Hepatocyte (in vitro differentiated cells): ENCODE results near the gene COPB1. TPM values are rescaled to one million over a fixed set of nuclear protein-coding genes. Genes with fewer than 3 reads are reported as not detected.

ENCODE experiments used
- DNase-seq: peaks from one replicate; pipeline ENCODE4 v3.0.0-alpha.2; 2016; ENCODE audit warnings: low spot score
- H2AFZ ChIP-seq: fragments of 200-600 bp; sonication (generic); 2 replicates; pipeline ENCODE4 v1.6.0; 2016; ENCODE audit warnings: antibody characterized with exemption, mild to moderate bottlenecking
- H3K27ac ChIP-seq: fragments of 200-600 bp; sonication (generic); 2 replicates; pipeline ENCODE4 v1.5.1; 2016; ENCODE audit warnings: mild to moderate bottlenecking
- H3K27me3 ChIP-seq: fragments of 200-600 bp; sonication (generic); 2 replicates; pipeline ENCODE4 v1.6.1; 2016
- H3K36me3 ChIP-seq: fragments of 200-600 bp; sonication (generic); replicated peaks from 2 replicates; pipeline ENCODE4 v1.5.1; 2016; ENCODE audit warnings: low read depth; ENCODE audit not compliant: insufficient read depth
- H3K4me1 ChIP-seq: fragments of 200-600 bp; sonication (generic); 2 replicates; pipeline ENCODE4 v1.5.1; 2016; ENCODE audit warnings: mild to moderate bottlenecking, moderate library complexity; ENCODE audit not compliant: insufficient read depth
- H3K4me2 ChIP-seq: fragments of 200-600 bp; sonication (generic); 2 replicates; pipeline ENCODE4 v1.6.0; 2016
- H3K4me3 ChIP-seq: fragments of 200-600 bp; sonication (generic); 2 replicates; pipeline ENCODE4 v1.5.1; 2016; ENCODE audit warnings: mild to moderate bottlenecking
- H3K79me2 ChIP-seq: fragments of 200-600 bp; sonication (generic); 2 replicates; pipeline ENCODE4 v1.6.0; 2017; ENCODE audit warnings: mild to moderate bottlenecking
- H3K9me2 ChIP-seq: fragments of 200-600 bp; sonication (generic); replicated peaks from 2 replicates; pipeline ENCODE4 v1.6.0; 2017; ENCODE audit warnings: mild to moderate bottlenecking; ENCODE audit not compliant: insufficient read depth
- H3K9me3 ChIP-seq: fragments of 200-600 bp; sonication (generic); 2 replicates; pipeline ENCODE4 v1.5.1; 2016; ENCODE audit warnings: low read depth, mild to moderate bottlenecking
- H4K20me1 ChIP-seq: fragments of 200-600 bp; sonication (generic); 2 replicates; pipeline ENCODE4 v1.6.0; 2016; ENCODE audit warnings: mild to moderate bottlenecking; ENCODE audit not compliant: insufficient read depth, poor library complexity, severe bottlenecking
- CTCF ChIP-seq: fragments of 200-600 bp; sonication (generic); IDR thresholded peaks from 2 replicates; pipeline ENCODE4 v1.5.1; 2016; ENCODE audit warnings: antibody characterized with exemption, mild to moderate bottlenecking; ENCODE audit not compliant: poor library complexity
- EZH2 ChIP-seq: fragments of 200-600 bp; sonication (generic); IDR thresholded peaks from 2 replicates; pipeline ENCODE4 v1.6.1; 2016; ENCODE audit warnings: antibody characterized with exemption, mild to moderate bottlenecking, borderline replicate concordance
- EZH2phosphoT487 ChIP-seq: fragments of 200-600 bp; sonication (generic); IDR thresholded peaks from one replicate; pipeline ENCODE4 v1.6.1; 2018; ENCODE audit warnings: antibody characterized with exemption, mild to moderate bottlenecking, low read depth, moderate library complexity; ENCODE audit not compliant: unreplicated experiment, severe bottlenecking
- WGBS: methylation state at CpG from one replicate; pipeline ENCODE4 v1.1.6; 2016; ENCODE audit warnings: low lambda C conversion rate; ENCODE audit errors: missing lambda C conversion rate; 5-methylcytosine and 5-hydroxymethylcytosine counted together
- polyA plus RNA-seq: library from polyadenylated mRNA; unstranded; fragments of >200 nt; fragmentation: Nextera tagmentation; extraction: Ambion mirVana; gene quantifications from 2 replicates; pipeline ENCODE4 v1.2.1, GENCODE V29; 2016
- small RNA-seq: library from RNA; depleted of rRNA; stranded (forward); fragments of <200 nt; gene quantifications from one replicate; pipeline ENCODE3, GENCODE V24; 2014
- total RNA-seq: library from RNA; depleted of rRNA; stranded (reverse); fragments of >200 nt; gene quantifications from 2 replicates; pipeline ENCODE4 v1.2.3, GENCODE V29; 2014

COPB1 gene
- total and polyA plus RNA-seq, 2 experiments from 2014 or later = 87.5 to 228 TPM

GRCh38 chr11:14411818-14412217, 87.8 kb downstream of the COPB1 start:
- no peak overlapping the region for H2AFZ ChIP-seq
- H3K9me3 ChIP-seq = no peaks in the 10 kb centered on the region
- H4K20me1 ChIP-seq = no peaks in the 10 kb centered on the region
- no peak for TF ChIP-seq EZH2
- TF ChIP-seq CTCF = no peak
- TF ChIP-seq EZH2phosphoT487 = no peak
- no peak overlapping the region for H3K4me2 ChIP-seq
- H3K4me3 ChIP-seq = no peak overlapping the region
- H3K79me2 ChIP-seq = no peaks in the 10 kb centered on the region
- no peaks in the 10 kb centered on the region for H3K36me3 ChIP-seq
- no peak overlapping the region for H3K27ac ChIP-seq
- H3K4me1 ChIP-seq = no peaks in the 10 kb centered on the region
- DNase-seq = no peak
- H3K27me3 ChIP-seq = no peaks in the 10 kb centered on the region
- no peaks in the 10 kb centered on the region for H3K9me2 ChIP-seq

- no peak overlapping the region for H3K4me2 ChIP-seq
- H3K4me1 ChIP-seq = no peaks in the 10 kb centered on the region
- no peaks in the 10 kb centered on the region for H3K36me3 ChIP-seq
- TF ChIP-seq EZH2 (no peak), CTCF (no peak), EZH2phosphoT487 (no peak)
- no peak overlapping the region for H2AFZ ChIP-seq
- no peak overlapping the region for H3K4me3 ChIP-seq
- H3K27ac ChIP-seq = no peak overlapping the region
- no peaks in the 10 kb centered on the region for H3K79me2 ChIP-seq
- no peaks in the 10 kb centered on the region for H3K27me3 ChIP-seq
- no peak for DNase-seq
- H3K9me2 ChIP-seq = no peaks in the 10 kb centered on the region
- H3K9me3 ChIP-seq = no peaks in the 10 kb centered on the region
- H4K20me1 ChIP-seq = no peaks in the 10 kb centered on the region
- 87% methylated on average over 3 of the region's 3 CpGs for WGBS
These were observed 89.7 kb downstream of the COPB1 start for GRCh38 chr11:14409891-14410290.

GRCh38 chr11:14408612-14409011, 91.0 kb downstream of the COPB1 start:
- Histone ChIP-seq H3K9me3 (no peaks in the 10 kb centered on the region), H4K20me1 (no peaks in the 10 kb centered on the region), H3K36me3 (no peaks in the 10 kb centered on the region), H3K79me2 (no peaks in the 10 kb centered on the region), H3K4me2 (no peak overlapping the region), H3K4me1 (no peaks in the 10 kb centered on the region), H3K9me2 (no peaks in the 10 kb centered on the region), H3K4me3 (no peak overlapping the region), H2AFZ (no peak overlapping the region), H3K27me3 (no peaks in the 10 kb centered on the region), H3K27ac (no peak overlapping the region)
- no peak for DNase-seq
- TF ChIP-seq CTCF (no peak), EZH2 (no peak), EZH2phosphoT487 (no peak)
- 84% methylated on average over 2 of the region's 2 CpGs for WGBS

Small RNAs within 50 kb of the gene (small RNA-seq; reads per million reads assigned to genes)
- not detected for gene RNU7-49P

Other genes with a start within 250 kb of the COPB1 start
- gene RRAS2, start 140.6 kb downstream of the COPB1 start, total RNA-seq = 69.8 and 72.9 TPM in 2 replicates
- gene RRAS2, start 140.6 kb downstream of the COPB1 start, polyA plus RNA-seq = 44.2 and 50.7 TPM in 2 replicates
- gene PSMA1, start 20.6 kb upstream of the COPB1 start, total RNA-seq = 178 and 182 TPM in 2 replicates
- gene PSMA1, start 20.6 kb upstream of the COPB1 start, polyA plus RNA-seq = 214 and 243 TPM in 2 replicates
- gene PDE3B, start 144.0 kb upstream of the COPB1 start, total RNA-seq = 45.4 and 46.3 TPM in 2 replicates
- gene PDE3B, start 144.0 kb upstream of the COPB1 start, polyA plus RNA-seq = 10.9 and 15.8 TPM in 2 replicates